22Rv1 (cell line): ENCODE measurements around the gene MYO3A.

Experiments used
- H3K27ac ChIP-seq: fragments of 450-650 bp; 2 replicates; pipeline ENCODE4 v1.5.1; 2017
- CTCF ChIP-seq: fragments of 450-650 bp; IDR thresholded peaks from 2 replicates; pipeline ENCODE4 v1.5.1; 2017; ENCODE audit warnings: mild to moderate bottlenecking
- ZFX ChIP-seq: fragments of 450-650 bp; IDR thresholded peaks from 2 replicates; pipeline ENCODE4 v1.6.1; 2017; ENCODE audit warnings: antibody characterized with exemption, borderline replicate concordance

The MYO3A gene

GRCh38 chr10:26213157-26213800 lies 279.2 kb downstream of the MYO3A start:
- no peak for TF ChIP-seq CTCF
- H3K27ac ChIP-seq: no peak overlapping the region

- H3K27ac ChIP-seq: no peak overlapping the region
- TF ChIP-seq CTCF (no peak), ZFX (no peak)
Measured at GRCh38 chr10:26214004-26214403, 280.0 kb downstream of the MYO3A start.

GRCh38 chr10:26214551-26215395 lies 280.7 kb downstream of the MYO3A start:
- TF ChIP-seq CTCF (no peak), ZFX (no peak)
- no peak overlapping the region for H3K27ac ChIP-seq

- no peak overlapping the region for H3K27ac ChIP-seq
- no peak for TF ChIP-seq ZFX
- no peak for TF ChIP-seq CTCF
Measured at GRCh38 chr10:26215396-26215934, 281.4 kb downstream of the MYO3A start.

GRCh38 chr10:26215935-26216584 lies 282.0 kb downstream of the MYO3A start:
- no peak overlapping the region for H3K27ac ChIP-seq
- no peak for TF ChIP-seq ZFX
- TF ChIP-seq CTCF: no peak

GRCh38 chr10:26216585-26217395 lies 282.8 kb downstream of the MYO3A start, which contains the start of gene GAD2:
TSS of gene GAD2 (plus strand) at chr10:26216774. CDS start at chr10:26216810, 36 bp downstream.
- no peak within 1 kb of the TSS for H3K27ac ChIP-seq
- TF ChIP-seq ZFX (no peak), CTCF (no peak)
